ENCODE measurements around the gene AMMECR1.

GRCh38 chrX:110192516-110192915 lies 125.4 kb downstream of the AMMECR1 start:
- TF ChIP-seq, protein P1, sequence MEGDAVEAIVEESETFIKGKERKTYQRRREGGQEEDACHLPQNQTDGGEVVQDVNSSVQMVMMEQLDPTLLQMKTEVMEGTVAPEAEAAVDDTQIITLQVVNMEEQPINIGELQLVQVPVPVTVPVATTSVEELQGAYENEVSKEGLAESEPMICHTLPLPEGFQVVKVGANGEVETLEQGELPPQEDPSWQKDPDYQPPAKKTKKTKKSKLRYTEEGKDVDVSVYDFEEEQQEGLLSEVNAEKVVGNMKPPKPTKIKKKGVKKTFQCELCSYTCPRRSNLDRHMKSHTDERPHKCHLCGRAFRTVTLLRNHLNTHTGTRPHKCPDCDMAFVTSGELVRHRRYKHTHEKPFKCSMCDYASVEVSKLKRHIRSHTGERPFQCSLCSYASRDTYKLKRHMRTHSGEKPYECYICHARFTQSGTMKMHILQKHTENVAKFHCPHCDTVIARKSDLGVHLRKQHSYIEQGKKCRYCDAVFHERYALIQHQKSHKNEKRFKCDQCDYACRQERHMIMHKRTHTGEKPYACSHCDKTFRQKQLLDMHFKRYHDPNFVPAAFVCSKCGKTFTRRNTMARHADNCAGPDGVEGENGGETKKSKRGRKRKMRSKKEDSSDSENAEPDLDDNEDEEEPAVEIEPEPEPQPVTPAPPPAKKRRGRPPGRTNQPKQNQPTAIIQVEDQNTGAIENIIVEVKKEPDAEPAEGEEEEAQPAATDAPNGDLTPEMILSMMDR (IDR thresholded peaks at IDR 0.05; ENCODE audit: low read length), result no peak
- TF ChIP-seq EZH2 (optimal IDR thresholded peaks at IDR 0.05; ENCODE audit: low read depth, low read length), result no peak

All from MM.1S (cell line).